Measurements from ENCODE around the gene PHC1. TPM values are rescaled to one million over a fixed set of nuclear protein-coding genes. Genes with fewer than 3 reads are reported as not detected.
"Not testable (repeated sequence)": the region's sequence is repeated elsewhere in the genome, so short reads cannot be mapped to it uniquely, and the experiment has no call there.

Gene PHC1
- total RNA-seq, 2 experiments from 2014 or later: 33.6 to 52.2 TPM

DNA sequence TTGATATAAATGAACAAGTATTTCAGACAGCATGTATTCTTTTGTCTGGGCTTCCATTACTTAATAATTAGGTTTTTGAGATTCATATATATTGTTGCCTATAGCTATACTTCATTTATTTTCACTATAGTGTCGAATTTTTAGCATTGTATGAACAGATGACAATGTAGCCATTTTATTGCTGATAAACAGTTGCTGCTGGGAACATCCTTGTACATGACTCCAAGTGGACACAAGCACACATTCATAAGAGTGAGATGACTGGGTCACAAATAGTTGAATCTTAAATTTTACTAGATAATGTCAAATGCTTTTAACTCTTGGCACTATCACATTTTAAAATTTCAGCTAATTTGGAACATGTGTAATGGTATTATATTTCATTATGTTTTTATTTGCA, 19.3 kb upstream of the PHC1 start:
- DNase-seq (ENCODE audit: low spot score): no peak
- 0 out of 2 replicates have a peak, but pooled peaks cover 6% of the 10 kb centered on the region for H3K9me3 ChIP-seq (ENCODE audit: low read length)
- no peak overlapping the region for H2AFZ ChIP-seq (ENCODE audit: low read length)
- no TSS peak for BruUV-seq (replicated peaks)
- no peaks in the 10 kb centered on the region for H4K20me1 ChIP-seq (ENCODE audit: insufficient read depth, low read length)
- no peaks in the 10 kb centered on the region for H3K79me2 ChIP-seq (ENCODE audit: insufficient read depth, low read depth, low read length)
- H3K4me1 ChIP-seq (ENCODE audit: insufficient read depth, low read length, poor library complexity, severe bottlenecking): no peaks in the 10 kb centered on the region
- no peak overlapping the region for H3K4me2 ChIP-seq (ENCODE audit: low read length)
- ChIA-PET CTCF (ENCODE audit: unreplicated experiment) (no interaction called here), POLR2A (interaction anchor here (0.7 to 0.9 kb wide), 2 partner anchors 10 to 217 kb away, joined by 3 read pairs; no protein-coding TSS in a partner anchor)
- no peak overlapping the region for H3K4me3 ChIP-seq (ENCODE audit: low read depth, low read length, poor library complexity, severe bottlenecking)
- no peak overlapping the region for H3K27ac ChIP-seq (ENCODE audit: low read depth, low read length, poor library complexity, severe bottlenecking)
- TF ChIP-seq, protein P1, sequence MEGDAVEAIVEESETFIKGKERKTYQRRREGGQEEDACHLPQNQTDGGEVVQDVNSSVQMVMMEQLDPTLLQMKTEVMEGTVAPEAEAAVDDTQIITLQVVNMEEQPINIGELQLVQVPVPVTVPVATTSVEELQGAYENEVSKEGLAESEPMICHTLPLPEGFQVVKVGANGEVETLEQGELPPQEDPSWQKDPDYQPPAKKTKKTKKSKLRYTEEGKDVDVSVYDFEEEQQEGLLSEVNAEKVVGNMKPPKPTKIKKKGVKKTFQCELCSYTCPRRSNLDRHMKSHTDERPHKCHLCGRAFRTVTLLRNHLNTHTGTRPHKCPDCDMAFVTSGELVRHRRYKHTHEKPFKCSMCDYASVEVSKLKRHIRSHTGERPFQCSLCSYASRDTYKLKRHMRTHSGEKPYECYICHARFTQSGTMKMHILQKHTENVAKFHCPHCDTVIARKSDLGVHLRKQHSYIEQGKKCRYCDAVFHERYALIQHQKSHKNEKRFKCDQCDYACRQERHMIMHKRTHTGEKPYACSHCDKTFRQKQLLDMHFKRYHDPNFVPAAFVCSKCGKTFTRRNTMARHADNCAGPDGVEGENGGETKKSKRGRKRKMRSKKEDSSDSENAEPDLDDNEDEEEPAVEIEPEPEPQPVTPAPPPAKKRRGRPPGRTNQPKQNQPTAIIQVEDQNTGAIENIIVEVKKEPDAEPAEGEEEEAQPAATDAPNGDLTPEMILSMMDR (conservative IDR thresholded peaks at IDR 0.05; ENCODE audit: low read length): no peak
- no peak for TF ChIP-seq EZH2phosphoT487 (IDR thresholded peaks at IDR 0.05; ENCODE audit: borderline replicate concordance, low read depth, low read length)
- no peaks in the 10 kb centered on the region for H3K9me2 ChIP-seq (ENCODE audit: insufficient read depth, low read length)
- H3K36me3 ChIP-seq (ENCODE audit: insufficient read depth, low read length): no peaks in the 10 kb centered on the region
- intact Hi-C loops (cut with micrococcal nuclease; ENCODE audit: unreplicated experiment): no loop called here

DNA sequence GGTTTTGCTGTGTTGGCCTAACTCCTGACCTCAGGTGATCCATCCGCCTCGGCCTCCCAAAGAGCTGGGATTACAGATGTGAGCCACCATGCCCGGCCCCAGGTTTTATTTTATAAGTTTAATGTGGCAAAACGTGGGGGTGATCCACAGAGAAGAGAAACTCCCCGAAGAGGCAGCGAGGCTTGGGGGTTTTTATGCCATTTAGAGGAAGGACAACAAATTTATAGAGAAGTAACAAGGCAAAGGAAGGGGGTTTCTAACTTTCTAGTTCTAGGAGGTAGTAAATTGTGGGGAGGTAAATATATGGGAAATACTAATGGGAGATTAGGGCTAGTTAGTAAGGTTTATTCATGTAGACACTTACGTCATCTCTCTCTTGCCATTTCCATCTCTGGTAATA, 17.2 kb upstream of the PHC1 start:
- H3K36me3 ChIP-seq (ENCODE audit: insufficient read depth, low read length): no peaks in the 10 kb centered on the region
- H3K9me2 ChIP-seq (ENCODE audit: insufficient read depth, low read length): no peaks in the 10 kb centered on the region
- intact Hi-C loops (cut with micrococcal nuclease; ENCODE audit: unreplicated experiment): no loop called here
- H3K4me2 ChIP-seq (ENCODE audit: low read length): no peak overlapping the region
- no peak for TF ChIP-seq EZH2phosphoT487 (IDR thresholded peaks at IDR 0.05; ENCODE audit: borderline replicate concordance, low read depth, low read length)
- TF ChIP-seq, protein P1 (conservative IDR thresholded peaks at IDR 0.05; ENCODE audit: low read length): no peak
- H3K9me3 ChIP-seq (ENCODE audit: low read length): 0 out of 2 replicates have a peak, but pooled peaks cover 6% of the 10 kb centered on the region
- H2AFZ ChIP-seq (ENCODE audit: low read length): no peak overlapping the region
- CTCF ChIA-PET (ENCODE audit: unreplicated experiment): no interaction called here
- no peak overlapping the region for H3K4me3 ChIP-seq (ENCODE audit: low read depth, low read length, poor library complexity, severe bottlenecking)
- no peaks in the 10 kb centered on the region for H3K4me1 ChIP-seq (ENCODE audit: insufficient read depth, low read length, poor library complexity, severe bottlenecking)
- no TSS peak for BruUV-seq (replicated peaks)
- H3K27ac ChIP-seq (ENCODE audit: low read depth, low read length, poor library complexity, severe bottlenecking): no peak overlapping the region
- POLR2A ChIA-PET: no interaction called here
- no peak for DNase-seq (ENCODE audit: low spot score)
- H4K20me1 ChIP-seq (ENCODE audit: insufficient read depth, low read length): no peaks in the 10 kb centered on the region
- H3K79me2 ChIP-seq (ENCODE audit: insufficient read depth, low read depth, low read length): no peaks in the 10 kb centered on the region

DNA sequence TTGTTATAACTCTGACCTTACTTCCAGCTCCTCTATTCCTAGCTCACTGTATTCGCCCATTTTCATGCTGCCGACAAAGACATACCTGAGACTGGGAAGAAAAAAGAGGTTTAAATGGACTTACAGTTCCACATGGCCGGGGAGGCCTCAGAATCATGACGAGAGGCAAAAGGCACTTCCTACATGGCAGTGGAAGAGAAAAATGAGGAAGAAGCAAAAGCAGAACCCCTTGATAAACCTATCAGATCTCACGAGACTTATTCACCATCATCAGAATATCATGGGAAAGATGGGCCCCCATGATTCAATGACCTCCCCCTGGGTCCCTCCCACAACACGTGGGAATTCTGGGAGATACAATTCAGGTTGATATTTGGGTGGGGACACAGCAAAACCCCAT, 14.5 kb upstream of the PHC1 start:
- no TSS peak for BruUV-seq (replicated peaks)
- no peak for DNase-seq (ENCODE audit: low spot score)

DNA sequence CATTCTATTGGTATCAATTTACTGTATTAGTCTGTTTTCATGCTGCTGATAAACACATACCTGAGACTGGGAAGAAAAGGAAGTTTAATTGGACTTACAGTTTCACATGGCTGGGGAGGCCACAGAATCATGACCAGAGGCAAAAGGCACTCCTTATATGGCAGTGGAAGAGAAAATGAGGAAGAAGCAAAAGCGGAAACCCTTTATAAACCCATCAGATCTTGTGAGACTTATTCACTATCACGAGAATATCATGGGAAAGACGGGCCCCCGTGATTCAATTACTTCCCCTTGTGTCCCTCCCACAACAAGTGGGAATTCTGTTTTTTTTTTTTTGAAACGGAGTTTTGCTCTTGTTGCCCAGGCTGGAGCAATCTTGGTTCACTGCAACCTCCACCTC, 11.6 kb upstream of the PHC1 start:
- H2AFZ ChIP-seq (ENCODE audit: low read length); H3K79me2 ChIP-seq (ENCODE audit: insufficient read depth, low read depth, low read length); CTCF ChIA-PET (ENCODE audit: unreplicated experiment); H3K4me3 ChIP-seq (ENCODE audit: low read depth, low read length, poor library complexity, severe bottlenecking); H3K36me3 ChIP-seq (ENCODE audit: insufficient read depth, low read length); intact Hi-C loops (cut with micrococcal nuclease; ENCODE audit: unreplicated experiment); H3K9me2 ChIP-seq (ENCODE audit: insufficient read depth, low read length); BruUV-seq (replicated peaks); H3K4me2 ChIP-seq (ENCODE audit: low read length); H3K27ac ChIP-seq (ENCODE audit: low read depth, low read length, poor library complexity, severe bottlenecking); H4K20me1 ChIP-seq (ENCODE audit: insufficient read depth, low read length); H3K9me3 ChIP-seq (ENCODE audit: low read length): not testable (repeated sequence)
- H3K4me1 ChIP-seq (ENCODE audit: insufficient read depth, low read length, poor library complexity, severe bottlenecking): peaks cover 10% of the 10 kb centered on the region
- peak; percentile 16 for DNase-seq (ENCODE audit: low spot score)
- POLR2A ChIA-PET: interaction anchor here (0.7 kb wide), 1 partner anchor 221 kb away, joined by 3 read pairs; no protein-coding TSS in a partner anchor

More for the DNA sequence above, 14.5 kb upstream of the PHC1 start:
- peaks cover 6% of the 10 kb centered on the region for H3K4me1 ChIP-seq (ENCODE audit: insufficient read depth, low read length, poor library complexity, severe bottlenecking)
- H3K9me3 ChIP-seq (ENCODE audit: low read length): 0 out of 2 replicates have a peak, but pooled peaks cover 6% of the 10 kb centered on the region
- intact Hi-C loops (cut with micrococcal nuclease; ENCODE audit: unreplicated experiment): no loop called here
- H3K9me2 ChIP-seq (ENCODE audit: insufficient read depth, low read length): no peaks in the 10 kb centered on the region
- no peak overlapping the region for H3K4me3 ChIP-seq (ENCODE audit: low read depth, low read length, poor library complexity, severe bottlenecking)
- no peak for TF ChIP-seq EZH2phosphoT487 (IDR thresholded peaks at IDR 0.05; ENCODE audit: borderline replicate concordance, low read depth, low read length)
- TF ChIP-seq, protein P1 (conservative IDR thresholded peaks at IDR 0.05; ENCODE audit: low read length): no peak
- H3K79me2 ChIP-seq (ENCODE audit: insufficient read depth, low read depth, low read length): no peaks in the 10 kb centered on the region
- H2AFZ ChIP-seq (ENCODE audit: low read length): peak overlapping the region; percentile 2; the same call in 1 of the 2 replicates
- H3K27ac ChIP-seq (ENCODE audit: low read depth, low read length, poor library complexity, severe bottlenecking): no peak overlapping the region
- ChIA-PET POLR2A (no interaction called here), CTCF (ENCODE audit: unreplicated experiment) (no interaction called here)
- no peaks in the 10 kb centered on the region for H3K36me3 ChIP-seq (ENCODE audit: insufficient read depth, low read length)
- H4K20me1 ChIP-seq (ENCODE audit: insufficient read depth, low read length): no peaks in the 10 kb centered on the region
- H3K4me2 ChIP-seq (ENCODE audit: low read length): no peak overlapping the region
